Testis (tissue), 3 donors: Measurements from ENCODE around the gene BBS10. TPM values are rescaled to one million over a fixed set of nuclear protein-coding genes. Genes with fewer than 3 reads are reported as not detected.
"Not testable (repeated sequence)": the region's sequence is repeated elsewhere in the genome, so short reads cannot be mapped to it uniquely, and the experiment has no call there.

Experiments
- DNase-seq: peaks from one replicate; pipeline ENCODE4 v3.0.0-alpha.2; 2019
- H3K27ac ChIP-seq, 2 donors: fragments of 200-600 bp; sonication (generic); one replicate each; pipeline ENCODE4 v1.5.1; 2019
- H3K27me3 ChIP-seq: fragments of 200-600 bp; sonication (generic); one replicate; pipeline ENCODE4 v1.5.1; 2019
- H3K36me3 ChIP-seq: fragments of 200-600 bp; sonication (generic); one replicate; pipeline ENCODE4 v1.5.1; 2017; ENCODE audit warnings: low read depth; ENCODE audit errors: missing control alignments
- H3K4me1 ChIP-seq: fragments of 200-600 bp; sonication (generic); one replicate; pipeline ENCODE4 v1.5.1; 2019
- H3K4me3 ChIP-seq, 2 donors: fragments of 200-600 bp; sonication (generic); one replicate each; pipeline ENCODE4 v1.5.1; 2017 to 2019
- H3K9me3 ChIP-seq: fragments of 200-600 bp; sonication (generic); one replicate; pipeline ENCODE4 v1.5.1; 2017
- POLR2A ChIP-seq: fragments of 450-650 bp; IDR thresholded peaks from one replicate; pipeline ENCODE4 v1.6.1; 2017; ENCODE audit warnings: antibody characterized with exemption, mild to moderate bottlenecking, moderate library complexity
- whole genome bisulfite sequencing, 2 donors: methylation state at CpG; one replicate each; pipeline ENCODE4 v1.1.5; 2018; 5-methylcytosine and 5-hydroxymethylcytosine counted together
- intact Hi-C: fragments of 100-400 bp; cut with DNase I; formaldehyde crosslinking; loops from one replicate; pipeline ENCODE4 v1.15.1; 2023; ENCODE audit warnings: low total_unique reads
- polyA plus RNA-seq: library from polyadenylated mRNA; stranded (reverse); fragments of 350-450 nt; fragmentation: Illumina TruSeq; extraction: RNeasy Lipid Tissue Mini Kit (QIAGEN cat#74804); gene quantifications from one replicate; pipeline ENCODE4 v1.2.3, GENCODE V29; 2014; ENCODE audit warnings: low read depth, low replicate concordance; ENCODE audit not compliant: insufficient read depth
- total RNA-seq, 2 donors: library from RNA; depleted of rRNA; stranded (reverse); fragments of >200 nt; gene quantifications; one replicate each; pipeline ENCODE4 v1.2.3, GENCODE V29; 2016
- TF ChIP-seq, protein P1 (sequence below), 3 experiments: fragments of 450-650 bp in 2 of 3; fragments of 200-600 bp in 1 of 3; sonication (generic) in 1 of 3; IDR thresholded peaks; one replicate each; pipeline ENCODE4 v1.5.1; 2016 to 2019; ENCODE audit warnings: antibody characterized with exemption in 3 of 3, mild to moderate bottlenecking in 2 of 3, moderate library complexity in 1 of 3

The BBS10 gene
- total and polyA plus RNA-seq, 3 donors from 2014 or later = 8.3 to 9.2 (median 9.0) TPM

DNA sequence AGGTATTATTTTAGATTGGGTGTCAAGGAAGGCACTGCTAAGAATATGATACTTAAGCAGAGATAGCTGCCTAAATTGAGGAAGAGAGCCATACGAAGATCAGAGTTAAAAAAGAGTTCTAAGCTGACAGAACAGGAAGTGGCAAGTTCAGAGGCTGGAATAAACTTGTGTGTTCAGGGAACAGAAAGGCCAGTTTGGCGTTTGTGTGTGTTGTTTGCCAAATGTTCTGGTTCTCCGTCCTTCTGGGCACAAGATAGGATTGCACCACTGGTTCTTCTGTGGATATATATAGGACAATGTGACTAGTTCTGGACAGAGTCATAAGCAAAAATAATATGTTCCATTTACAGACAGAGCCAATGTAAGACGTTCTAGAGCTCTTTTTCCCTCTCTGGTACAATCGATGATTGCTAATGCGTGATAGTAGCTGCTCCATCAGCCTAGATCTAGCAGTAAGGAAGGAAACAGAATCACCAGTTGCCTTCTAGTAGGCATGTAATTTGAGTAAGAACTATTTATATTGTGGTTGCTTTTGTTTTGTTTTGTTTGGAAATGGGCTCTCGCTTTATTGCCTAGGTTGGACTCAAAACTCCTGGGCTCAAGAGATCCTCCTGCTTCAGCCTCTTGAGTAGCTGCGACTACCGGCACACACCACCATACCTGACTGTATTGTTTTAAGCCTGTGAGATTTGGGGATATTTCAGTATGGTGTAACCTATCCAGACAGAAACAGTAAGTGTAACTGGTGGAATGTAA is 7.4 kb downstream of the BBS10 start:
- Histone ChIP-seq H3K36me3 (no peaks in the 10 kb centered on the region), H3K4me1 (no peaks in the 10 kb centered on the region), H3K9me3 (no peaks in the 10 kb centered on the region), H3K27me3 (no peaks in the 10 kb centered on the region), H3K4me3 (no peak overlapping the region), H3K27ac (no peak overlapping the region)
- TF ChIP-seq, protein P1, sequence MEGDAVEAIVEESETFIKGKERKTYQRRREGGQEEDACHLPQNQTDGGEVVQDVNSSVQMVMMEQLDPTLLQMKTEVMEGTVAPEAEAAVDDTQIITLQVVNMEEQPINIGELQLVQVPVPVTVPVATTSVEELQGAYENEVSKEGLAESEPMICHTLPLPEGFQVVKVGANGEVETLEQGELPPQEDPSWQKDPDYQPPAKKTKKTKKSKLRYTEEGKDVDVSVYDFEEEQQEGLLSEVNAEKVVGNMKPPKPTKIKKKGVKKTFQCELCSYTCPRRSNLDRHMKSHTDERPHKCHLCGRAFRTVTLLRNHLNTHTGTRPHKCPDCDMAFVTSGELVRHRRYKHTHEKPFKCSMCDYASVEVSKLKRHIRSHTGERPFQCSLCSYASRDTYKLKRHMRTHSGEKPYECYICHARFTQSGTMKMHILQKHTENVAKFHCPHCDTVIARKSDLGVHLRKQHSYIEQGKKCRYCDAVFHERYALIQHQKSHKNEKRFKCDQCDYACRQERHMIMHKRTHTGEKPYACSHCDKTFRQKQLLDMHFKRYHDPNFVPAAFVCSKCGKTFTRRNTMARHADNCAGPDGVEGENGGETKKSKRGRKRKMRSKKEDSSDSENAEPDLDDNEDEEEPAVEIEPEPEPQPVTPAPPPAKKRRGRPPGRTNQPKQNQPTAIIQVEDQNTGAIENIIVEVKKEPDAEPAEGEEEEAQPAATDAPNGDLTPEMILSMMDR (IDR thresholded peaks at IDR 0.05) = no peak
- TF ChIP-seq POLR2A = no peak
- 86 to 89% methylated on average over 9 of the region's 9 CpGs for WGBS, 2 donors
- DNase-seq = no peak
- intact Hi-C loops = no loop called here

DNA sequence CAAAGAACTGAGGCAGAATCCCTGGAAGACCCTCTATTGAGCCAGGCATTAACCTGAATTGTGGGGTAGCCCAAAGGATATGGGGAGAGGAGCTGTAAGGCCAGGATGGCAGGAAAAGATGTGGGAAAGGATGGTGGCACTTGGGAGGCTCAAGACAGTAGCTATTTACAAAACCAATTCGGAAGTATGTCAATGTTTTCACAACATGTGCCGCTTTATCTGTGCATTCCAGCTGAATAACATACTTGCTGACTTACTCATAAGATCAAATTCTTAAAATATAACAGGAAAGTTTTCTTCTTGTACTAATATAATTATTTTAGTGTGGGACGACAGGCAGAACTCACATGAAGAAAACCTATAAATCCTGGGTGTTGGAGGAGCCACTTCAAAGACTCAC is 10.6 kb downstream of the BBS10 start:
- H3K36me3 ChIP-seq = no peaks in the 10 kb centered on the region
- H3K9me3 ChIP-seq = no peaks in the 10 kb centered on the region
- DNase-seq = no peak
- intact Hi-C loops = no loop called here
- H3K4me1 ChIP-seq = no peaks in the 10 kb centered on the region
- H3K27ac ChIP-seq = no peak overlapping the region
- 76 to 86% methylated on average over 3 of the region's 3 CpGs for WGBS, 2 donors
- TF ChIP-seq, protein P1 (IDR thresholded peaks at IDR 0.05) = no peak
- no peak for TF ChIP-seq POLR2A
- no peaks in the 10 kb centered on the region for H3K27me3 ChIP-seq
- no peak overlapping the region for H3K4me3 ChIP-seq

DNA sequence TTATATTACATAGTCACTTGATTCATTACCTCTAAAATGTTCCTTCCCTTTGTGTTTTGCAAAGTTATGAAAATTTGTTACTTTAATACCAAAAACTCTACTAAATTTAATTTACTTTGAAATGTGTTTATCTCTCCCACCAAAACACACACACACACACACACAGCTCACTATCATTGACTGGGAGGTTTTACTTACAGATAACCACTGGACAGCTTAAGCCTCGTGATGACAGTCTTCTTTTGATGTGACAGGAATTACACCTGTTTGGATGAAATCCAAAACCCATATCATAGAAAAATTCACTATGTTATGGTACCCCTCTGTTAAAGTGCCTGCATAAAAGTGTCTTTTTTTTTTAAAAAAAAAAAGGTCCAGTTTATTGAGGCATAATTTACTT is 15.6 kb downstream of the BBS10 start:
- TF ChIP-seq, protein P1 (IDR thresholded peaks at IDR 0.05) = no peak
- TF ChIP-seq POLR2A = no peak
- intact Hi-C loops = no loop called here

DNA sequence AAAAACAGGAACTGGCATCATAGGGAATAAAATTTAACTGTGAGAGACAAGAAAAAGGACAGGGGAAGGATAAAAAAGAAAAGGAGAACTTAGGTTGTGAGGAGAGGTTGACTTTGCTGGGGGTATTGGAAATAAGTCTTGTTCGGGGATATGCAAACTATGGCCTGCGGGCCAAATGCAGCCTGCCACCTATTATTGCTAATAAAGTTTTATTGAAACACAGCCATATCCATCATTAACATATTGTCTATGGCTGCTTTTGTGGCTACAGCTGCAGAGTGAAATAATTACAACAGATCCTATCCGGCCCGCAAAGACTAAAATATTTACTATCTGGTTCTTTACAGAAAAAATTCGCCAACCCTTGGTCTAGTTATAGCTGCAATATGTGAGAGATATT is 18.6 kb downstream of the BBS10 start:
- Histone ChIP-seq H3K27ac (no peak overlapping the region), H3K9me3 (no peaks in the 10 kb centered on the region), H3K4me3 (no peak overlapping the region), H3K27me3 (no peaks in the 10 kb centered on the region), H3K36me3 (no peaks in the 10 kb centered on the region), H3K4me1 (no peaks in the 10 kb centered on the region)
- intact Hi-C loops = no loop called here
- TF ChIP-seq, protein P1 (IDR thresholded peaks at IDR 0.05) = no peak
- no peak for TF ChIP-seq POLR2A
- WGBS, 2 donors = 95 to 100% methylated on average over 5 of the region's 5 CpGs
- DNase-seq = no peak

More for the DNA sequence above, 15.6 kb downstream of the BBS10 start:
- Histone ChIP-seq H3K36me3 (no peaks in the 10 kb centered on the region), H3K9me3 (no peaks in the 10 kb centered on the region), H3K27ac (no peak overlapping the region), H3K27me3 (no peaks in the 10 kb centered on the region), H3K4me3 (no peak overlapping the region), H3K4me1 (no peaks in the 10 kb centered on the region)
- 22 to 52% methylated on average over 1 of the region's 1 CpG for WGBS, 2 donors
- no peak for DNase-seq

DNA sequence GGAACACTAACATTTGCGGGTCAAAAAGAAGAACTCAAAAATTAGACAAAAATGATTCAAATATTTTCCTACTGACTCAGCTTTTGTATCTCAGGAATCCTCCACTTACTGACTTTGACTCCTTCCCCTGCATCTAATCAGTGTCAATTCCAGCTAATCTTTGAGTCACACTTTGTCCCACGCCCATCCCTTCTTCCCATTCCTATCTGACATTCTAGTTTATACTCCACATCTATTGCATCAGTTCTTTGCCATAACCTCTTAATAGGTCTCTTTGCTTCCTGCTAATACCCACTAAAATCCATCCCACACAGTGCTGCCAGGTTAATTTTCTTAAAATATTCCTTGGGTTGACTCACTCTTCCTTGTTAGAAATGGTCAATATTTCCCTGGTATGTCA is 19.1 kb downstream of the BBS10 start:
- DNase-seq = no peak
- H3K4me3 ChIP-seq = no peak overlapping the region
- intact Hi-C loops = no loop called here
- no peaks in the 10 kb centered on the region for H3K4me1 ChIP-seq
- H3K36me3 ChIP-seq = no peaks in the 10 kb centered on the region
- WGBS, 2 donors = 85 to 87% methylated on average over 2 of the region's 2 CpGs
- TF ChIP-seq POLR2A = no peak
- TF ChIP-seq, protein P1 (IDR thresholded peaks at IDR 0.05) = no peak
- H3K9me3 ChIP-seq = no peaks in the 10 kb centered on the region
- no peaks in the 10 kb centered on the region for H3K27me3 ChIP-seq
- H3K27ac ChIP-seq = no peak overlapping the region

DNA sequence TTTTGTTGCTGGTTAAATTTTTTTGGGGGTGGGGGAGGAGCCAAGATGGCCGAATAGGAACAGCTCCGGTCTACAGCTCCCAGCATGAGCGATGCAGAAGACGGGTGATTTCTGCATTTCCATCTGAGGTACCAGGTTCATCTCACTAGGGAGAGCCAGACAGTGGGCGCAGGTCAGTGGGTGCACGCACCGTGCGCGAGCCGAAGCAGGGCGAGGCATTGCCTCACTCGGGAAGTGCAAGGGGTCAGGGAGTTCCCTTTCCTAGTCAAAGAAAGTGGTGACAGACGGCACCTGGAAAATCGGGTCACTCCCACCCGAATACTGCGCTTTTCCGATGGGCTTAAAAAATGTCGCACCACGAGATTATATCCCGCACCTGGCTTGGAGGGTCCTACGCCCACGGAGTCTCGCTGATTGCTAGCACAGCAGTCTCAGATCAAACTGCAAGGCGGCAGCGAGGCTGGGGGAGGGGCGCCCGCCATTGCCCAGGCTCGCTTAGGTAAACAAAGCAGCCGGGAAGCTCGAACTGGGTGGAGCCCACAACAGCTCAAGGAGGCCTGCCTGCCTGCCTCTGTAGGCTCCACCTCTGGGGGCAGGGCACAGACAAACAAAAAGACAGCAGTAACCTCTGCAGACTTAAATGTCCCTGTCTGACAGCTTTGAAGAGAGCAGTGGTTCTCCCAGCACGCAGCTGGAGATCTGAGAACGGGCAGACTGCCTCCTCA is 28.5 kb downstream of the BBS10 start:
- DNase-seq, H3K36me3 ChIP-seq, H3K4me1 ChIP-seq, intact Hi-C loops, H3K9me3 ChIP-seq, H3K27me3 ChIP-seq, H3K4me3 ChIP-seq, H3K27ac ChIP-seq: not testable (repeated sequence)
- 76 to 90% methylated on average over 22 to 31 of the region's 32 CpGs for WGBS, 2 donors
